Subcutaneous abdominal adipose tissue (tissue), 5 donors: ENCODE data around the gene JMJD1C.

Source experiments
- H3K27ac ChIP-seq: one replicate; pipeline ENCODE4 v1.7.0; 2013; ENCODE audit warnings: low read depth, mild to moderate bottlenecking, inconsistent platforms, low read length, moderate library complexity
- H3K27me3 ChIP-seq, 5 donors: one replicate each; pipeline ENCODE4 v1.7.0; 2013; ENCODE audit warnings: low read length in 5 of 5, inconsistent platforms in 1 of 5; ENCODE audit not compliant: control insufficient read depth in 5 of 5, insufficient read depth in 4 of 5
- H3K36me3 ChIP-seq, 5 donors: one replicate each; pipeline ENCODE4 v1.7.0; 2013; ENCODE audit warnings: low read length in 5 of 5; ENCODE audit not compliant: control insufficient read depth in 5 of 5, insufficient read depth in 5 of 5
- H3K4me1 ChIP-seq, 5 donors: one replicate each; pipeline ENCODE4 v1.7.0; 2013; ENCODE audit warnings: low read length in 5 of 5, mild to moderate bottlenecking in 3 of 5, moderate library complexity in 1 of 5; ENCODE audit not compliant: control insufficient read depth in 5 of 5, insufficient read depth in 5 of 5
- H3K4me3 ChIP-seq, 5 donors: one replicate each; pipeline ENCODE4 v1.7.0; 2013; ENCODE audit warnings: low read length in 5 of 5, low read depth in 1 of 5
- H3K9ac ChIP-seq, 5 donors: one replicate each; pipeline ENCODE4 v1.7.0; 2013; ENCODE audit warnings: low read length in 5 of 5, mild to moderate bottlenecking in 4 of 5, moderate library complexity in 3 of 5
- H3K9me3 ChIP-seq, 5 donors: one replicate each; pipeline ENCODE4 v1.7.0; 2013; ENCODE audit warnings: low read length in 5 of 5; ENCODE audit not compliant: control insufficient read depth in 5 of 5
- donor health status: healthy.
- donor health status: healthy.
- donor health status: healthy.
- donor health status: healthy.
- donor health status: healthy.

JMJD1C gene

DNA sequence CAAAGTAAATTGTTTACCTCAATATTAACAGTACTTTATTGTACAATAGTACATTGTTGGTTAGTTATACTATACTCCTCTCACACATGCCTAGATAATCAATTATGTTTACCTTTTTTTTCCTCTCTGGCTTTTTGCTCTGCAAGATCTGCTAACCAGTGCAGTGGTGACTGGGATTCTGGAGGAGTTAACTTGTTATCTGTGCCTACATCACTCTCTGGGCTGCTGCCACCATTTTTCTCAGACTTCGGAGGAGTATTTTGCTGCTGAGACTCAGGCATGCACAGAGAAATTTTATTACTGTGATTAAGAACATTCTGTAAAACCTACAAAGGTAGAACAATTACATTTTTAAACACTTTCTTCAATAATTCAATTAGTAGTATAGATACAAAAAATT lies 273.0 kb downstream of the JMJD1C start:
- Histone ChIP-seq H3K9me3 (no peaks in the 10 kb centered on the region), H3K4me1 (peaks cover 0 to 6% (median 0%) of the 10 kb centered on the region in 5 donors), H3K27ac (no peak overlapping the region), H3K9ac (no peak overlapping the region), H3K4me3 (no peak overlapping the region), H3K27me3 (no peaks in the 10 kb centered on the region), H3K36me3 (peaks cover 30 to 72% (median 49%) of the 10 kb centered on the region in 5 donors)

DNA sequence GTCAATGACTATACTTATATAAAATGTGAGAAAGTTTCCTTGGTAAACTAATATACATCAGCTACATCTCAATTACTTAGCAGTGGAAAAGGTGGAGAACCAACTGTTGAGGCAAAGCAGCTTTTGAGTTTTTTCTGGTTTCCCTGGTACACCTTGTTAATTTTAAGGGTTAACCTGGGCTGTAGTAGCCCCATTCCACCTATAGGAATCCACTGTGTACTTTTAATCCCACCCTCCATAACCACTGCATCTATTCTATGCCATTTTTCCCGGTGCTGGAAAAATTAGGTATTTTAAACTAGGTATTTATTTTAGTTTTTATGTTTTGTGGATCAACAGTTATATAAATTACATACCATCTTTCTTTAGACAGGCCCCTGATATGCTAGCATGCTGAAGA lies 290.2 kb downstream of the JMJD1C start:
- Histone ChIP-seq H3K27ac (no peak overlapping the region), H3K4me3 (no peak overlapping the region), H3K36me3 (peaks cover 35 to 55% (median 44%) of the 10 kb centered on the region in 5 donors), H3K27me3 (no peaks in the 10 kb centered on the region), H3K9ac (no peak overlapping the region), H3K4me1 (peaks cover 0 to 9% (median 0%) of the 10 kb centered on the region in 5 donors), H3K9me3 (no peaks in the 10 kb centered on the region)

DNA sequence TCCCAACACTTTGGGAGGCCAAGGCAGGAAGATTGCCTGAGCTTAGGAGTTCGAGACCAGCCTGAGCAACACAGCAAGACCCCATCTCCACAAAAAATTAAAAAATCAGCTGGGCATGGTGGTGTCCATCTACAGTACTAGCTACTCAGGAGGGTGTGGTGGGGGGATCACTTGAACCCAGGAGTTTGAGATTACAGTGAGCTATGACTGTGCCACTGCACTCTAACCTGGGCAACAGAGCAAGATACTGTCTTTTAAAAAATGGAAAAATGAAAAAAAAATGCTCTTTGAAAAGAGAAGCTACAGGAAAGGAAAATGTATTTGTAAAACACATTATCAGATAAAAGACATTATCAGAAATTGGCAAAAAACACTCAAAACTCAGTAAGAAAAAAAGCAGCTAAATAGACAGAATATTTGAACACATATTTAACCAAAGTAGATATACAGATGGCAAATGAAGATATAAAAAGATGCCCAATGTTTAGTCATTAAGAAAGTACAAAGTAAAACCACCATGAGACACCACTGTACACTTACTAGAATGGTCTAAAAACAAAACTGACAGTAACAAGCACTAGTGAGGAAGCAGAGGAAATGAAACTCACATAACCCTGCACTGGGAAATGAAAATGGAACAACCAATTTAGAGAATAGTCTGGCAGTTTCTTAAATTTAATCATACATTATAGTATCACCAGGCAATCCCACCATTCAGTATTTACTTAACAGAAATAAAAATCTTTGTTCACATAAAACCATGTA lies 292.1 kb downstream of the JMJD1C start:
- Histone ChIP-seq H3K27me3 (no peaks in the 10 kb centered on the region), H3K36me3 (peaks cover 45 to 56% (median 51%) of the 10 kb centered on the region in 5 donors), H3K9ac (no peak overlapping the region), H3K4me1 (peaks cover 0 to 9% (median 0%) of the 10 kb centered on the region in 5 donors), H3K4me3 (no peak overlapping the region), H3K9me3 (no peaks in the 10 kb centered on the region), H3K27ac (no peak overlapping the region)

DNA sequence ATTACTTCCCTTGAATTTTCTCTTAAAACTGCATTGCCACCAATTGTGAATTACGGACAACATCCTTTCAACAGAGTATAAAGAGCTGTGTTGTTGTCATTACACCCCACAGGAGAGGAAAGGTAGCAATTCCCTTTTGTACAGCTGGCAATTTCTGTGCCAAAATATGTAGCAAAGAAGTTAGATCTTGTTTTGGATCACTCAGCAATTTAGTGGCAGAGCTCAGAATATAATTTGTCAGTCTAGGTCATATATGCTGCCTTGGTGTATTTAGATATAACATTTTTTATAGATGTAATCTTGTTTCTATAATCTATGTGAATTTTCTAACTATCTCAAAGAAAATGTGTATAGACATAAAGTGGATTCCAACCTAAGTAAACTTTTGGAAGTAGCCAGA lies 293.9 kb downstream of the JMJD1C start:
- Histone ChIP-seq H3K4me1 (peaks cover 0 to 9% (median 0%) of the 10 kb centered on the region in 5 donors), H3K27me3 (no peaks in the 10 kb centered on the region), H3K27ac (no peak overlapping the region), H3K36me3 (peaks cover 32 to 52% (median 43%) of the 10 kb centered on the region in 5 donors), H3K4me3 (no peak overlapping the region), H3K9ac (no peak overlapping the region), H3K9me3 (no peaks in the 10 kb centered on the region)

DNA sequence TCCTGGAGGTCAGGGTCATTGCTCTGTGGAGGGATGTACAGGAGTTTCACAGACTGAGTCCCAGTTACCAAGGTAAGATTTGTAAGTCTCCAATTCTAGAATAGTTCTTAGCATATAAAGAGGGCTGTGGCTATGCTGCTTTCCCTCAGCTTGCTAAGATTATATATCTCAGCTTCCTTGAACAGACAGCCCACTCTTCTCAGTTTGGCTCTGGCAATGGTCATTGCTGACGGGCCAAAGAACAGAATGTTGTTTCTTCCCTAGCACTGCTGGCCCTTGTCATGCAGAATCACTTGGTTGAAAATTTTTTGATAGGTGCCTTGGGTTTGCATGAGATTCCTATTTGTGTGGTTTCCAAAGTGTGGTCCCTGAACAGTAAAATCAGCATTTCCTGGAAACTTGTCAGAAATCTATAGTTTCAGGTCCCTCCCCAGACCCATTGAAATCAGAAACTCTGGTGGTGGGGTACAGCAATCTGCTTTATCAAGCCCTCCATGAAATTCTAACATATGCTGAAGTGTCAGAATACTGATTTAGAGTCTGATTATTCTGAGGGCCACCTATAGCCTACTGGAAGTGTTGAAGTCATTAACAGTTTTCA lies 294.4 kb downstream of the JMJD1C start:
- Histone ChIP-seq H3K27ac (no peak overlapping the region), H3K27me3 (no peaks in the 10 kb centered on the region), H3K36me3 (peaks cover 28 to 48% (median 40%) of the 10 kb centered on the region in 5 donors), H3K4me1 (peaks cover 0 to 9% (median 0%) of the 10 kb centered on the region in 5 donors), H3K4me3 (no peak overlapping the region), H3K9ac (no peak overlapping the region), H3K9me3 (no peaks in the 10 kb centered on the region)

DNA sequence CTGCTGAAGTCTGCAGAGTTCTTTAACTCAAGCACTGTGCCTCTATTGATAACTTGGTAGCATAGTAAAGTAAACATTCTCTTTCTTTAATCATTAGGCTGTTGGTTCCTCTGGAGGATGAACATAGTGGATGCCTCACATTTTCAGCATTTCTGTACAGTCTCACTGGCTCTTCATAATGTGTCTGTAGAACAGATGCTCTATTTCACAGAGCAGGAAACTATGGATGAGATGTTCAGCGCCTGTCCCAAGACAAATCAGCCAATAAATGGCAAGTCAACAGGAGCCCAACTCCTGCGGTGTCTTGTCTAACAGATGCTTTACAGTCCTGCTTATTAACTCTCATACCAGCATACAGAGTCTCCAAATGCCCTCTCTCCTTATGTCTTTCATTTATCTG lies 296.2 kb downstream of the JMJD1C start:
- peaks cover 0 to 9% (median 0%) of the 10 kb centered on the region in 5 donors for H3K4me1 ChIP-seq
- H3K9ac ChIP-seq: peak overlapping the region in 1 of 5 donors; percentile 40
- H3K27me3 ChIP-seq: no peaks in the 10 kb centered on the region
- no peaks in the 10 kb centered on the region for H3K9me3 ChIP-seq
- no peak overlapping the region for H3K4me3 ChIP-seq
- H3K36me3 ChIP-seq: peaks cover 15 to 40% (median 28%) of the 10 kb centered on the region in 5 donors
- no peak overlapping the region for H3K27ac ChIP-seq

DNA sequence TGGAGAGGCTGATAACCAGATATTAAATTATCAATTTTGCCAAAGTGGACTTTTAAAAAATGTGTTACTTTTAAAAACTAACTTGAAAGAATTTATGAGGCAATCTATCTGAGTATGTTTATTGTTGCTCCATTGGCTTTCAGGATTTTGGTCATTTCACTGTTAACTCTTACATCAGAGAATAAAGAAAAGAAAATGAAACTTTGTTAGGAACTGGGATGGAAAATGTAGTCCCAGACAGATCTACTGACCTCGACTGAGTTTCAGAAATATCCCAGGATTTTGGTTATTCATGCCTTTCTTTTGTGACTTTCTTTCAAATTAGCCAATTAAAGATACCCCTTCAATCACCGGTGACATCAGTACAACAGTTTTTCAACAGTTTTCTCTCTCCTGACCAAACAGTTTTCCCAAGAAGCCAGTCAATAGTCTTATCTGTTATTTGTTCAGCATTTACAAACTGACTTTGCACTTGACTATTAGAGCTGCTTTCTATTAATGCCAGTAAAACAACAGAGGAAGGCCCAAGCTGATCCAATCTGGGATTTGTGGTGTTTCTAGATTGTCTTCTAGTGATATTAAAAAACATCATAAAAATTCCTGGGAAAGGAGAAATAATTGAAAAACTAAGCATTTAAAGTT lies 296.8 kb downstream of the JMJD1C start:
- no peaks in the 10 kb centered on the region for H3K27me3 ChIP-seq
- H3K36me3 ChIP-seq: peaks cover 16 to 40% (median 28%) of the 10 kb centered on the region in 5 donors
- no peak overlapping the region for H3K4me3 ChIP-seq
- no peaks in the 10 kb centered on the region for H3K9me3 ChIP-seq
- peak overlapping the region in 1 of 5 donors; percentile 51 for H3K9ac ChIP-seq
- peaks cover 0 to 8% (median 5%) of the 10 kb centered on the region in 5 donors for H3K4me1 ChIP-seq
- H3K27ac ChIP-seq: peak overlapping the region; percentile 31

DNA sequence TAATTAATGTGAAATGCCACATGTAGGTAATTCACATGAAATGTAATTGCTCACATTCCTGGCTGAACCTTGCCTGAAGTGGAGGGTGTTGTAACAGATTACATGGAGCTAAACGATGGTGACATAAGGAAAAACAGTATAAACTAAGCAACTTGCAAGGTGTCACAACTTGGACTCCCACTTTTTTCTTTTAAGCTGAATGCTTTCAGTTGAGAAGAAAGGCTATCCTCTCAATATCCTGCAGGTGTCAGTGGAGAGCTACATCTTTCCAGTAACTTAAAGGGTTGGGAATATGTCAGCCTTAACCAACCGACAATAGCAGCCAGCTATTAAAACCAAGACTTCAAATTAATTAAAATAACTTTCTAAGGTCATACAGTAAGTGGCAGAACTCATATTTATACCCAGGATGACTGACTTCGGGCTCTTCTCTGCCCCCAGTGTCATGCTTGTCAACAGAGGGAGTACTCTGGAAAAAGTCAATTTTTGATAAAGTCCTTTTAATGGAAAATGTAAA lies 299.0 kb downstream of the JMJD1C start:
- Histone ChIP-seq H3K27me3 (no peaks in the 10 kb centered on the region), H3K36me3 (peaks cover 14 to 35% (median 20%) of the 10 kb centered on the region in 5 donors), H3K4me1 (peaks cover 0 to 10% (median 6%) of the 10 kb centered on the region in 5 donors), H3K27ac (no peak overlapping the region), H3K9ac (no peak overlapping the region), H3K4me3 (no peak overlapping the region), H3K9me3 (no peaks in the 10 kb centered on the region)

DNA sequence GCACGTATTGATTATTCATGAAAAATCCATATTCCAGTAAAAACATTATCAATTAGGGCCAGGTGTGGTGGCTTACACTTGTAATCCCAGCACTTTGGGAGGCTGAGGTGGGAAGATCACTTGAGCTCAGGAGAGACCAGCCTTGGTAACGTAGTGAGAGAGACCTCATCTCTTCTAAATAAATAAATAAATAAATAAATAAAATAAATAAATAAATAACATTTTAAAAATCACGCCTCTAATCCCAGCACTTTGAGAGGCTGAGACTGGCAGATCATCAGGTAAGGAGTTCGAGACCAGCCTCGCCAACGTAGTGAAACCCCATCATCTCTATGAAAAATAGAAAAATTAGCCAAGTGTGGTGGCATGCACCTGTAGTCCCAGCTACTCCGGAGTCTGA lies 300.5 kb downstream of the JMJD1C start:
- Histone ChIP-seq H3K4me1 (peaks cover 0 to 10% (median 6%) of the 10 kb centered on the region in 5 donors), H3K36me3 (peaks cover 10 to 26% (median 15%) of the 10 kb centered on the region in 5 donors)

More for the DNA sequence above, 300.5 kb downstream of the JMJD1C start:
- Histone ChIP-seq H3K27me3 (no peaks in the 10 kb centered on the region), H3K9me3 (no peaks in the 10 kb centered on the region), H3K9ac (no peak overlapping the region), H3K4me3 (no peak overlapping the region), H3K27ac (no peak overlapping the region)
